ENCODE results near the gene SCUBE1.
"Not testable (repeated sequence)": the region's sequence is repeated elsewhere in the genome, so short reads cannot be mapped to it uniquely, and the experiment has no call there.

SCUBE1 gene

DNA sequence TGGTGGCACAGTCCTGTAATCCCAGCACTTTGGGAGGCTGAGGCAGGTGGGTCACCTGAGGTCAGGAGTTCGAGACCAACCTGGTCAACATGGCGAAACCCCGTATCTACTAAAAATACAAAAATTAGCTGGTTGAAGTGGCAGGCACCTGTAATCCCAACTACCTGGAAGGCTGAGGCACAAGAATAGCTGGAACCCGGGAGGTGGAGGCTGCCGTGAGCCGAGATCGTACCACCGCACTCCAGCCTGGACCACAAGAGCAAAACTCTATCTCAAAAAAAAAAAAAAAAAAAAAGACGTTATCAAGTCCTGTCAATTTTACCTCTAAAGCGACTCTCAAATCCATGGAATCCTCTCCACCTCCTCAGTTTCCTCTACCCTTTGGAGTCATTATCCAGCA is 12.5 kb upstream of the SCUBE1 start:
- DNase-seq, result not testable (repeated sequence)

DNA sequence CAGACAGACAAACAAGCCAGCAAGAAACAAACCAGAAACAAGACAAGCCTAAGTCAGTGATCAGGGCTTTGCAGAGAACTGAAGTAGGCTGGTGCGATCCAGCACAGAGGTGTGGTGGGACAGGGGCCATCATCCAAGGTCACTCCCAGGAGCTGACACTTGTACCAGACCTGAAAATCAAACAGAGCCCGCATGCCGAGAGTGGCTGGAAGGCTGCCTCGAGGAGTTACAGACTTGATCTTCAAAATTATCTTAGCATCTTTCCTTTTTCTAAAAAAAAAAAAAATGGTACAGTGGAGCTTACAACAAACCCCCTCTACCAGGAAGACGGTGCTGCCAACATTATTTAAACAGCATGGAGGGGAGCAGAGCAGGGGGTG is 8.8 kb upstream of the SCUBE1 start:
- no peak for DNase-seq

DNA sequence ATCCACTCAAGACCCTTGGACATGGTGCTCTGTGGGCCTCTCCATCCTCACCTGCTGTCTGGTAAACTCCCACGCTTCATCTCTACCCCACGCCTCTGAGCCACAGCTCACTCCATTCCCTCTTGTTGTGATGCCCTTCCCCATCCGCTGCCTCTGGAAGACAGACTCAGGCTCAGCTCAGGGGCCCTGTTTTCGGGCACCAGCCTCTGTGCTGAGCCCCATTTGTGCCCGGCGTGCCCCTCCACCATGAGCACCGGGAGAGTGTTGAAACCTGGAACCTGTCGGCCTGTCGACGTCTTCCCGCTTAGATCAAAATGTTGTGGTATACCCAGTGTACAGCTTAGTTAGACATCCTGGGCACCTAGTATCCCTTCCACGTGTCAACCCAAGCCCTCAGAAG is 6.5 kb upstream of the SCUBE1 start:
- DNase-seq, result no peak

DNA sequence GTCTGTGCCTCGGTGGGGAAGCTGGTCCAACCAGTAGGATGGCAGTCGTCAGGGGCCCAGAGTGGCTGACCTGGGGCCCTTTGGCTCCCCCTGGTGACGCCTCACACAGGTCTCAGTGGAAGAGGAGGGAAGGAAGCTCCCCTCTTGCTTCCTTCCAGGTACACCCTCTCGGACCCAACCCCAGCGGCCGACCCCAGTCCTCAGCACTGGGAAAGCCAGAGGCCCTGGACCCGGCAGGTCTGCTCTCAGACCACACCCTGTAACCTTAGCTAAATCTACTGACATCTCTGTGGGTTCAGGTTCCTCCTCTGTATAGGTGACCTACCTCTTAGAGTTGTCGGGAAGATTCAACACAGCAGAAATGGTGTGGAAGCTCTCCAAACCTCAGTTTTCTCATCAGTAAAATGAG is 3.4 kb upstream of the SCUBE1 start:
- DNase-seq, result no peak

DNA sequence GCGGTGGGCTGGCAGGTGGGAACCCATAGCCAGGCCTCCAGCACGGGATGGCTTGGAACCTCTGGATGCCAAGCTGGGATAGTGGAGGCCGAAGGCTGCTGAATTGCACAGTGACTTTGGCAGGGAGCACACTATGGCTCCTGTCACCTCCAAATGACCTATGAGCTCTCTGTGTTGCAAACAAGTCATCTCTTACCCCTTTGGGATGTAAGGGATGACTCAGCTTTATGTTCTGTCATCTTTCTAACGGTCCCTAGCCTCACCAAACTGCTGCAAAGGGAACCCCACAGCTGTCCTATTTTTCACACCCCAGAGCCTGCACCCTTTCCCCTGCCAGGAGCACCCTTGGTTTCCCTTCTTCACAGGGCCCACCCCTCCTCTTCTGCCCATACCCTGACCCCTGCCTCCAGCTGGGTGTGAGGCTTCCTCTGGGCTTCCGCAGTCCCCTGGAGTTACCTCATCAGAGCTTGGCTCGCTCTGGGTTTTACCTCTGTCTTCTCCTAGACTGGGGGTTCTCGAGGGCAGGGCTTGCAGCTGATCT is 2.7 kb upstream of the SCUBE1 start:
- DNase-seq, result no peak

DNA sequence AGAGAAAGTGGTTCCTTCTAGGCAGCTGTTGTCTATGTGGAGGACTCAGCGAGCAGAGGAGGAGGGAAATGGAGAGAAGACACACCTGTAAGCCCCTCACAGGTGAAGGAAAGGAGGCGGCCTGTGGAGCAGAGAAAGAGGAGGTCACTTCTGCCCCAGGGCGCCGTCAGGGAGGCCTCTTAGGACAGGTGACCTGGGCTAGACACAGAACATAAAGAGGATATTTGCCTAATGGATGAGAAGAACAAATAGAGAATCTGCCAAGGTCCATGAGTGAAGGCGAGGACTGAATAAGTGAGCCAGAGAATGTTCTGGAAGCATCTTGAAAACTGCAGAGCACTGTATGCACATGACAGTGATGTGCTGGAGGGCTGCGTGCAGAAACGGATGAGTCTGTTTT is 2.2 kb upstream of the SCUBE1 start:
- DNase-seq, result no peak

DNA sequence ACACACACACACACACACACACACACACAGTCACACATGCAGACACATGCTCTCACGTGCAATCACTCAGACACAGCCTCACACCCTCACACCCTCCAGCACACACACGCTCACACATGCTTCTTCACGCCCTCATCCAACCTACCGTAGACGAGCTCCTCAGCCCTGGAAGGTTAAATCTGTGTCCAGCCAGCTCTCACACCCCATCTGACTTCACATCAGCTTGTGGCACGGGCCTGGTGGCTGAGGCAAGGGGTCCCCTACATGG is 1.3 kb upstream of the SCUBE1 start:
- no peak for DNase-seq

DNA sequence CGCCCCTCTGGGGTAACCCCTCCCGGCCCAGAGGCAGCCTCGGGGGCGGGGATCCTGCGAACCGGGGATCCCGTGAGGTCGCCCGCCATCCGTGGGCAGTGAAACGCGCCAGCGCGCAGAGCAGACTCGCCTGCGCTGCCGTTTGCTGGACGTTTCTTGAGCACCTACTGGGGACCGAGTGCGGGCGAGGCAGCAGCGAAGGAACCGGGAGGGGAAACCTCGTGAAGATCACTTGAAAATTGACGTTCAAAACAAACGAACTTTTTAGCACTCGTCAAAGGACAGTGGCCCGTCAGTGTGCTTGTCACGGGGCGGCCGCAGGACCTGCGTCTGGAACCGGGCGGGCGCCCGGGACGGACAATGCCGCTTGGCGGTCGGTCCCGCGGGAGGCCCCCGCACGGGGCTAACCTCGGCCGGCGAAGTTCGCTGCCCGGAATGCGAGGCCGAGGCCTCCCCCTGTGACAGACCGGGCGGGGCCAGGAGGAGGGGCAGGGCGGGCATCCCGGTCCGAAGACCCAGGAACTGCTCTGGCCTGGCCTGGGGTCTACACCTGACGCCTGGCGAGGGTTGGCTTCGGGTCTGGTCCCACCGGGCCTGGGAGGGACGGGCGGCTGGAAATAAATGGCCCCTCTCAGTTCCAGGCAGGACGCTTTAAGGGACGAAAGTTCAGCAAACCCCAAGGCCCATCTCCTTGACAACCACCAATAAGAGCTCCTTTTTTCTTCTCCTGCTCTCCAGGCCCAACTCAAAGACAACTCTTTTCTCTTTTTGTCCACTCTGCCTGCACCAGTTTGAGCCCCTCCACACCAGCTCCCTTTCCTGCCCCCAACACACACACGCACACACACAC is 723 bp upstream of the SCUBE1 start:
- no peak for DNase-seq

DNA sequence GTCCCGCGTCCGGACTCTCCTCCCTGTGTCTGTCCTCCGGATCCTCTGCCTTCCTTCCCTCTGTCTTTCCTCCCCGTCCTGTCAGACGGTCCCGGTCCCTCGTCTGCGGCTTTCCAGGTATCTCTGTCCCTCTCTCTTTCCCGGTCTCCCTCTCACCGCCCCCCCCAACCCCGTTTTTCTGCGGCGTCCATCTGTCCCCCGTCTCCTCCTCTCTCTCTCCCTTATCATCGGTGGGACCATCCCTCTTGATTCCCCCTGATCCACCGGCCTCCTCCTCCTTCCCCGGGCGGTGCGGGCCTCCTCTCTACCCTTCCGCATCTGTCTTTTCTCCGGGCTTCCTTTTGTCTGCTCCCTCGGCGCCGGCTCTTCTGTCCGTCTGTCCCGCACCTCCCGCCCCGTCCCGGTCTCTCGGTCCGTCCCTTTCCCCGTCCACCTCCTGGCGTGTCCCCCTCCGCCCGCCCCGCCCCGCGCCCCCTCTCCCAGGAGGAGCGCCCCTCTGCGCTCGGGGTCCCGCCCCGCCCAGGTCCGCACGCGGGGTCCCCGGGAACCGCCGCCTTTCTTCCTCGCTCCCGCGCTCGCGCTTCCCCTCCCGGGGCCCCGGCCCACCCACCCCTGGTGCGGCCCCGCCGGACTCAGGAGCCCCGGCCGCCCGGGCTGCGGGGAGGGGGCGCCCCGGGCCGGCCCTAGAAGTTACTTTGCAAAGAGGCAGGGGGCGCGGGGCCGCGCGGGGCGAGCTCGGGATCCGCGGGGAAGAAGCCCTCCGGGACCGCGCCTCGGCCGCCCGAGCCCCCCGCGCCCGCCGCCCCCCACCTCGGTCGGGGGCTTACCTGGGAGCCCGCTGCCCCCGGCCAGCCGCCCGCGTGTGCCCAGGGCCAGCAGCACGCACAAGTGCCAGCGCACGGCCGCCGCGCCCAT is 568 bp downstream of the SCUBE1 start:
- no peak for DNase-seq

DNA sequence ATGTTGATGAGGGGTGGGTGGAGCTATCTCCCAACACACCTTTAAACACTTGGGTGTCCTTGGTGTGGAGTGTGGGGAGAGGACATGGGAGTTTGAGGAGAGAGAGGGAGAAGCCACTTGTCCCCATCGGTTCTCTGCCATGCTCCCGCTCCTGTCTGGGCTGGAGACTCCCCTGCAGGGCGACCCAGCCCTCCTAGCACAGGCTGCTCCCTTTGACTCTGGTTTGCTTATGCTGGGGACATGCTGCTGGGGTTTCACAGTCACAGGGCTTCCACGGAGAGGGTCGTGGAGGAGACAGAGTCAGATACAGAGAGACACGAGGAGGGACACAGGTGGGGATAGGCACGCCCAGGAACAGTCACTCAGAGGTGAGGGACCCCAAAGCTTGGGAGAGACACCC is 1.6 kb downstream of the SCUBE1 start:
- no peak for DNase-seq

DNA sequence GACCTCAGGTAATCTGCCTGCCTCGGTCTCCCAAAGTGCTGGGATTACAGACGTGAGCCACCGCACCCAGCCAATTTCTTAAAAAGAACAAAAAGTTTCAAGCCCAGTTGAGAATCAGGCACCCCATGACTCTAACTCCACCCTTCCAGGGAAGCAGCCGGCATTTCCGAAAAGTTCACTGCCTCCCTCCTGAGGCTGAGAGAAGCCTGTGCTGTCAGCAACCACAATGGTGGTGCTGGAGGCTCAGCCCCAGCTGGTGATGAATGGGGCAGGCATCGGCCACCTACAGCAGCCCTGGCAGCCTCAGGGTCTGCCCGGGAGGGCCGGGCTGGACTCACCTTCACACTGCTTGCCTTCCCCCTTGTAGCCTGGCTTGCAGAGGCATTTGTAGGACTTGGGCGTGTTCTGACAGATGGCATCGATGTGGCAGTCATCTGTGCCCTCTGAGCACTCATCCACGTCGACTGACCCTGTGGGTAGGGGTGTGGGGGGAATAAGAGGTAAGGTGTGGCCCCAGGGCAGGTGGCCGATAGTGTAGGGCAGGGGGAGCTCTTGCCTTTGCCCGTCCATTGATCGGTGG is 4.3 kb downstream of the SCUBE1 start:
- DNase-seq, result no peak

DNA sequence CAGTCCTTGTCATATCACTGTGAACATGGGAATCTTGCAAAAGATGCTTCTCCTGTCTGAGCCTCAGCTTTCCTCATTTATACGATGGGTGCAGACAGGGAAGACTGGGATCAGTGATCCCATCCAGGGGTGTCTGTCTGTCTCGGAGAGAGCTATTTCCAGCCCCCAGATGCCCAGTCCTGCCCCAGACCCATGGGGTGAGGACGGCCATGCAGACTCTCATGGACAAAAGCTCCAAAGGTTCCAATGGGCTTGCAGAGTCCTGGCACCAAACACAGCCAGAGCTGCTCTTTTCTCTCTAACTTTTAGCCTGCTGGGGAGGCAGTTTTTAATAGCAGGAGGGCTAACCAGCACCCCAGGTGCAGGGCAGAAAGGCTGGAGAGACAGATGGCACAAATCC is 5.2 kb downstream of the SCUBE1 start:
- no peak for DNase-seq

DNA sequence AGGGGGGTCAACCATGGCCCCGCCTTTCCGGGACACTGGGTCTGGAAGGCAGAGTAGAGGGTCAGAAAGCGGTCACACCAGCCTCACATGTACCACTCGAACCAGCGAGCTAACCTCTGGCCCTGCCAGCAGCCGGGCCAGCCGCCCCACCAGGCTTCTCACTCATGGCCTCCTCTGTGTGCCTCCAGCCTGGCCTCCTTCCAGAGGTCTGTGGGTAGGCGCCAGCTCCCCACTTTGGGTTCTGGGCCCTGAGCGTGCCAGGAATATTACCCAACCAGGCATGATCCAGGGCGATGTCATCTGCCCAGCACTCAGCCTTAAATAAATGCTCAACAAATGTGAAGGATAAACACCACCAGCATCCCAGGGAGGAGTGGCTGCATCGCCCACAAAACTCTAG is 5.8 kb downstream of the SCUBE1 start:
- DNase-seq, result peak; percentile 75

DNA sequence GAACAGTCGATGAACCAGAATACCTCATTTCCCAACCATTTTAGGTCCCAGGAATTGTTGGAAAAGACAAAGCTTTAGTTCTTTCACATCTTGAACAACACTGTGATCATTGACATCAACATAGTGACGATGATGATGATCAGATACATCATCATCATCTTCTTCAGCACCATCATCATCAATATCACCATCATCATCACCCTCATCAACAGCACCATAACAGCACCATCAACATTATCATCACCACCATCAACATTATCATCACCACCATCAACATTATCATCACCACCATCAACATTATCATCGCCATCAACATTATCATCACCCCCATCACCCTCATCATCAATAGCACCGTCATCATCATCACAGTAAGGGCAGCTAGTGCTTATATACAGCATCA is 8.8 kb downstream of the SCUBE1 start:
- no peak for DNase-seq

DNA sequence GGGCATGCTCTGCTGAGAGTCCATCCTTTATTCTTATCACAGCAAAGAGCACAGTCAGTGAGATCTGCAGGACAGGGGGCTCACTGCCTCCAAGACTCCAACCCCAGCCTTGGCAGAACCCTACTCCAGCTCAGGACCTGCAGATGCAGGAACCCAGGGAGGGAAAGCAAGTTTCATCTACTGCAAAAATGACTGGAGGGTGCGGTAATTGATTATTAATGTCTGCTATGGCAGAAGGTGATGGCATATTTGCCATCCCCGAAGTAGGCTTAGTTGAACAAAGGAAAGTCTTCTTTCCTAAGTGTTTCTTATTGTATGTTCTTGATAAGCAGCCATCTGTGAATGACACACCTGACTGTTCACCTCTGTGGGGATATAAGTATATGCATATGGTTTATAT is 9.2 kb downstream of the SCUBE1 start:
- DNase-seq, result no peak

DNA sequence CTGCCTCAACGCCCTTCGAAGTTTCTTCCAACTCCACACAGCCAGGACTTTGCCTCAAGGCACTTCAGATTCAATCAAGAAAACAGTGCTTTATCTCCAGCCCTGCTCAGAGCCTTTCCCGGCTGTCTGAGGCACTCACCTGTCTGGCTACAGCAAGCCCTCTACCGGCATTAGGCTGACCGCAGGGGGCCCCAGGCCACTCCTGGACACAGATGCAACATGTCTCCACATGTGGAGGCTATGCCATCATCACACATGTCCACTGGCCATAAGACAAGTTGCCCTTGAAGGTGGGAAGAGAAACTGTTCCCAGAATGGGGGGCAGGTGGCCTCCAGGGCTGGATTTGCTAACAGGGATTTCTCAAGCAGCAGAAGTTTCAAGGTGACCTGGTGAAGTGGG is 10.0 kb downstream of the SCUBE1 start:
- DNase-seq, result no peak

DNA sequence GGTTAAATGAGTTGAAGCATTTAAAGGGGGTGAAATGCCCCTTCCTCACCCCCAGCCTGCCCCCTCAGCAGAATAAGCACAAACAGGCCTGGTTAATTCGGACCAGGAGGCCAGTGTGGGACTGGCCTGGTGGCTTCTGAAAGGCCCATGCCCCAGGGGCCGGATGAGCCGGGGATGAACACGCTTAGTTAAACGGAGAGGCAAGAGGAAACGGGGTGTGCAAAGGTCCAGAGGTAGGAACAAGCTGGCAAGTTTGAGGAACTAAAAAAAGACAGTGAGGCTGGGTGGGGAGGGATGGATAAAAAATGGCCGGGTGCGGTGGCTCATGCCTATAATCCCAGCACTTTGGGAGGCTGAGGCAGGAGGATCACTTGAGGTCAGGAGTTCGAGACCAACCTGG is 11.5 kb downstream of the SCUBE1 start:
- DNase-seq, result no peak

DNA sequence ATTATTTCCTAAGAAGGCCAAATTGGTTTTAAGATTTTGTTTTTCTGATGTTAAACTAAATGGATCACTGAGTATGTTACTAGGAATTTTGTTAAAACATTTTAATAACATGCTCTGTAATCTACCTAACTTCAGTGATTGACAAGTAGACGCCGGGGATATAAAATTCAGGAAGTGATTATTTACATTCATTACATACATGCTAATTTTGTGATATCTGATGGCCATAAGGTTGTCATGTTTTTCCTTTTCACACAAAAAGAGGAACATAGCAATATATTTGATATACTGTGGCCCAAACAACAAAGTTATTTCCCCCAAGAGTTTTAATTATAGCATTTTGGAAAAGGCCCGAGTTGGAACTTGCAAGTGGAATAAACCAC is 12.1 kb downstream of the SCUBE1 start:
- DNase-seq, result no peak

DNA sequence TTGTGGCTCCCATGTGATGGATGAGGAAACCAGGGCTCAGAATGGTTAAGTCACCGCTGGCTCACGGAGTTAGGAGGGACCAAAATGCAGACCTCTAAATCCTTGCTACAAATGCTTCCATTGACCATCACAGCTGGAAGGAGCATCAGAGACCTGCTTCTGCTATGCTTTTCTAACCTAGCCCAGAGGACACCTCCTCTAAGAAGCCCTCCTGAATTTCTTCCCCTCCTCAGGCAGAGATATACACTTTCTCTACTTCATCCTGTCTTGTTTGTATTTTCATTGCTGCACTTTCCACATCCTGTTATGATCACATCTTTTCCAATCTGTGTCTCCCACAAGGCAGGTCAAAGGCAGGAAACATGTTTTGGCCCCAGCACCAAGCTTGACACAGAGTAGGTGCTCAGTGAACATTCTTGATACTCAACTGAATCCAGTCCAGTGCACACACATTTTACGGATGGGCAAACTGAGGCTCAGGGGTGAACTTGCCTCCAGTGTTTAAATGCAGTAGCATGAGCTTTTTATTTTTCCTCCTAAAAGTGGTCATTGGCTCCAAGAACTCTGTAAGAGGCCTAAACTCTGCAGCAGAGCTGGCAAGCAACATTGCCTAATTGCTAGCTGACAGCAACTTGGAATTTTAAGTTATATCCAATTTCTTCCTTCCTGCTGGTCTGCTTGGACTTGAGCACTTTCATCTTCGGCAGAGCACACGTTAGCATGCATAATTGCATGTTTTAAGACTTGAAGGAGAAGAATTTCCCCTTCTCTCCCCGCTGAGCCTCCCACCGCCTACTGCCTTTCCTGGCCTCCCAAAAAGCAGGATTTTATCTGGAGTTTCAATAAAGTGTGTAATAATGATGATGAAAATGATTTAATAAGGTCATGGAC is 12.7 kb downstream of the SCUBE1 start:
- no peak for DNase-seq

DNA sequence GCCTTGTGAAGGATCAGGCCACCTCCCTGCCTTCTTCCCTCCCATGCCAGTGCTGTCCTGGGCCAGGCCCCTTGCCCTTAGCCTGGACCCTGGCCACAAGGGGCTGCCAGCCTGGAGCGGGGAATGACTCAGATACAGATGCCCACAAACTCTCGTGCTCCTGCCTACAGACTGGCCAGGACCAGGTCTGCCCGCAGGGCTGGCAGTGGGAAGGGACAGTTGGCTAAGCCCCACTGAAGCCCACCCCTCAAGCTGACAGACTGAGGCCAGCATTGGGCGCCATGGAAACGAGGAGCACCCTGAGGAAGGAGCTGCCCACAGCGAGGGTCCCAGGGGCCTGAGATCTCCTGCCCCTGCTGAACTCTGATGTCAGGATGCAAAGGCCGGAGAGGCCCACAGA is 14.1 kb downstream of the SCUBE1 start:
- DNase-seq, result no peak

DNA sequence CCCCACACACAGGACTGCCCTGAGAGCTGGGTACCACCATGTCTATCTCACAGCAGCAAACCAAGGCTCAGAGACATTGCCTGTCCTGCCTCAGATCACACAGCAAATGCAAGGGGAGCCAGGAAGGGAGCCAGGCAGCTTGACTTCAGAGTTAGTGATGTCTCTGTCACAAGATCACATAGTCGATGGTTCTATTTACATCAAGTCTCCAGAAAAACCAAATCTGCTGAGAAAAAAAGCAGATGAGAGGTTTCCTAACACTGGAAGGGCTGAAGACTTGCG is 16.1 kb downstream of the SCUBE1 start:
- DNase-seq, result no peak

DNA sequence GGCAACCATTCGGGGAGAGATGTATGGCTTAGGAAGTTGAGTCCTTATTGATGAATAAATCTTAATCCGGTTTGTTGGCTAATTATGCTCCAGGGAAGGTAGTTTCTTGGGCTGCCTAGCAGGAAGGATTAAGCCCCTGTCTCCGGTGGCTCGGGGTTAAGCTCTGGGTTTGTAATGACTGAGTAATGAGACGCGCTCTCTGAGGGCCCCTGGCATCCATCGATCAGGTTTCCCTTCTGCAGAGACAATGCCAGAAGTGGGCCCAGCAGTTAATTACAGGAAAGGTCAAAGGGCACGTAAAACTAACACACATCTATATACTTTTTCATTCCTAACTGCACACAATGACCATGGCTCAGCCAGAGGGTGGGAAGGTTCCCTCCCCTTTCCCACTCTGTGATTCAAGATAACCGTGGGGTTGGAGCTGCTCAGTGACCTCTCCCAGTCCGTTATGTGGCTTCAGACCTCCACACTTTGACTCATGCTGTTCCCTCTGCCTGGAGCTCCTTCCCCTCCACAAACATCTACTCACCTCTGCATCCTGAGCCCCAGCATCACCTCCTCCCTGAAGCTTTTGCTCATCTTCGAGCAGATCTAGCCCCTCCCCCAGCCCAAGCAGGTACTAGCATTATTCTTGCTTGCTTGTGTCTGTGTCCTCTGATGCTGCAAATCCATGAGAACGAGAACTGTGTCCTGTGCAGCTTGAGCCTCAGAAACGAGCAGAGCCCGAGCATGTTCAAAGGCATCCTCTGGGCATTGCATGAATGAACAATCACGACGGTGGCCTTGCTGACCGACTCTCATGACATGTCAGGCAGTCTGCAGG is 16.6 kb downstream of the SCUBE1 start:
- DNase-seq, result no peak
